PFSK-1 (cell line): ENCODE results near the gene KANK4.

Source experiments
- FOXP2 ChIP-seq: optimal IDR thresholded peaks from 2 replicates; pipeline ENCODE3; 2011; ENCODE audit warnings: borderline replicate concordance, control low read depth, inconsistent platforms; ENCODE audit not compliant: insufficient read depth; ENCODE audit errors: extremely low read length, extremely low read depth
- POLR2AphosphoS5 ChIP-seq: IDR thresholded peaks from 2 replicates; pipeline ENCODE4 v1.6.1; 2012; ENCODE audit warnings: low read depth, mild to moderate bottlenecking, control low read depth, low read length, moderate library complexity
- SIN3A ChIP-seq: IDR thresholded peaks from 2 replicates; pipeline ENCODE4 v1.6.1; 2012; ENCODE audit warnings: mild to moderate bottlenecking, low read length, moderate library complexity, borderline replicate concordance; ENCODE audit not compliant: insufficient read depth
- TAF1 ChIP-seq: IDR thresholded peaks from 2 replicates; pipeline ENCODE4 v1.6.1; 2012; ENCODE audit warnings: low read length, control low read depth, borderline replicate concordance; ENCODE audit not compliant: insufficient read depth
- TF ChIP-seq, protein P1 (sequence below), 2 experiments: IDR thresholded peaks; 2 replicates each; pipeline versions ENCODE4 v1.6.1 to v1.8.0; 2011 to 2012; ENCODE audit warnings: low read depth in 2 of 2, low read length in 2 of 2, control low read depth in 1 of 2, inconsistent platforms in 1 of 2, mild to moderate bottlenecking in 1 of 2, moderate library complexity in 1 of 2; ENCODE audit not compliant: insufficient read depth in 1 of 2

The KANK4 gene

GRCh38 chr1:62288224-62288623 lies 31.0 kb downstream of the KANK4 start:
- TF ChIP-seq TAF1 = no peak
- TF ChIP-seq POLR2AphosphoS5 = no peak
- TF ChIP-seq, protein P1, sequence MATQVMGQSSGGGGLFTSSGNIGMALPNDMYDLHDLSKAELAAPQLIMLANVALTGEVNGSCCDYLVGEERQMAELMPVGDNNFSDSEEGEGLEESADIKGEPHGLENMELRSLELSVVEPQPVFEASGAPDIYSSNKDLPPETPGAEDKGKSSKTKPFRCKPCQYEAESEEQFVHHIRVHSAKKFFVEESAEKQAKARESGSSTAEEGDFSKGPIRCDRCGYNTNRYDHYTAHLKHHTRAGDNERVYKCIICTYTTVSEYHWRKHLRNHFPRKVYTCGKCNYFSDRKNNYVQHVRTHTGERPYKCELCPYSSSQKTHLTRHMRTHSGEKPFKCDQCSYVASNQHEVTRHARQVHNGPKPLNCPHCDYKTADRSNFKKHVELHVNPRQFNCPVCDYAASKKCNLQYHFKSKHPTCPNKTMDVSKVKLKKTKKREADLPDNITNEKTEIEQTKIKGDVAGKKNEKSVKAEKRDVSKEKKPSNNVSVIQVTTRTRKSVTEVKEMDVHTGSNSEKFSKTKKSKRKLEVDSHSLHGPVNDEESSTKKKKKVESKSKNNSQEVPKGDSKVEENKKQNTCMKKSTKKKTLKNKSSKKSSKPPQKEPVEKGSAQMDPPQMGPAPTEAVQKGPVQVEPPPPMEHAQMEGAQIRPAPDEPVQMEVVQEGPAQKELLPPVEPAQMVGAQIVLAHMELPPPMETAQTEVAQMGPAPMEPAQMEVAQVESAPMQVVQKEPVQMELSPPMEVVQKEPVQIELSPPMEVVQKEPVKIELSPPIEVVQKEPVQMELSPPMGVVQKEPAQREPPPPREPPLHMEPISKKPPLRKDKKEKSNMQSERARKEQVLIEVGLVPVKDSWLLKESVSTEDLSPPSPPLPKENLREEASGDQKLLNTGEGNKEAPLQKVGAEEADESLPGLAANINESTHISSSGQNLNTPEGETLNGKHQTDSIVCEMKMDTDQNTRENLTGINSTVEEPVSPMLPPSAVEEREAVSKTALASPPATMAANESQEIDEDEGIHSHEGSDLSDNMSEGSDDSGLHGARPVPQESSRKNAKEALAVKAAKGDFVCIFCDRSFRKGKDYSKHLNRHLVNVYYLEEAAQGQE (IDR thresholded peaks at IDR 0.05; ENCODE audit: insufficient read depth in 1 of 2, low read depth in 2 of 2, low read length in 2 of 2) = no peak
- TF ChIP-seq FOXP2 = no peak
- no peak for TF ChIP-seq SIN3A

- TF ChIP-seq, protein P1 (IDR thresholded peaks at IDR 0.05; ENCODE audit: insufficient read depth in 1 of 2, low read depth in 2 of 2, low read length in 2 of 2) = no peak
- no peak for TF ChIP-seq FOXP2
- TF ChIP-seq SIN3A = no peak
- no peak for TF ChIP-seq POLR2AphosphoS5
- TF ChIP-seq TAF1 = no peak
These were observed 32.4 kb downstream of the KANK4 start for GRCh38 chr1:62286786-62287224.

DNA sequence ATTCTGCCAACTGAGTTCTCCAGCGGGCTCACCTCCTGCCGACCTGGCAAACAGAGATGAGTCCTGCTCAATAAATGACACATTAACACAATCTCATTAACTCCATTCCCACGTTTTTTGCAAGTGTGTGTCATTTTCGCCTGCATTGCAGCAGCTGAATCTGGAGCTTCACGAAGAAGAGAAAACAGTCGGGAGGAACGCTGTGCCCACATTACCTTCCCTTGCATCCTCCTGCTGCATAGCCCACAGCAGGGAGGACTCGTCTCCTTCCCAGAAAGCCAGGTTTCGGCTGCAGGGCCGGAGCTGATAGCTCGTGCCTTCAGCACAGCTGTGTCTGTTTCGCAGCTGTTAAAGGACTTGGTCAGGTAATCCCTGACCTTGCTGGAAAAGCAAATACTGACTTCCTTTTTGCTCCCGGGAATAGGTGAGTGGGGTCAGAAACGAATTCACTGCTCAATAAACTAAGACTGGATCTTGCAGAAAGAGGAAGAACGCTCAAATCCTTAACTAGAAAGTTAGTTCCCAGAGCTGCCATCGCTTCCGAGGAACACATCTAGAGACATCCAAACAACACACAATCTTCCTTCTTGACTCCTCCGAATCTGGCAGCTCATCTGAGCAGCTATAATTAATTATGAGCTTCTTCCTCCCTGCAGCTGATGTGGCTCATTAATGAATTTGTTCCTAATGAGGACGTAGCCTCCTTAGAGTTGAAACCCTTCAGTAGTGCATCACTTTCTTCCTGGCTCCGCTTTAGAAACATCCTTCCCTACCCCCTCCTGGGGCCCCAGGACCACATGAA lies 33.0 kb downstream of the KANK4 start:
- TF ChIP-seq, protein P1 (IDR thresholded peaks at IDR 0.05; ENCODE audit: insufficient read depth in 1 of 2, low read depth in 2 of 2, low read length in 2 of 2) = no peak
- TF ChIP-seq POLR2AphosphoS5 (no peak), FOXP2 (no peak), TAF1 (no peak), SIN3A (no peak)

DNA sequence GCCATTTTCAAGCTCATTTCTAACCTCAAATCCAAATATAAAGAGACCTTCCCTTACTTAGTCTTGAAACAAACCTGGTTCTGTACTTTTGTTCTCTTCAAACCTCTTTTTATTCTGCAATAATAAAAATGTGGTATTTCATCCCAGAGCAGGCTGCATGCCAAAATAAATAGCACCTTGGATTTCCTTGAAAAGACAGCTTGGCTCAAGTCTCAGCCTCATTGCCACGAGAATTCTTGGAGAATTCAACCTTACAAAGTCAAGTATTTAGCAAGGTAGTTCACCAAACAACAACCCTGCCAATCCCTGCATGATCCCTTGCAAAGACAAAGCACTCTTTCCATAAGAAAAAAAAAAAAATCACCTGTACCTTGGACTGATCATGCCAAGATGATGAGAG lies 33.8 kb downstream of the KANK4 start:
- TF ChIP-seq POLR2AphosphoS5 (no peak), FOXP2 (no peak), SIN3A (no peak), TAF1 (no peak)
- TF ChIP-seq, protein P1 (IDR thresholded peaks at IDR 0.05; ENCODE audit: insufficient read depth in 1 of 2, low read depth in 2 of 2, low read length in 2 of 2) = no peak
